K562 (cell line): Measurements from ENCODE around the gene PTH2. TPM values are rescaled to one million over a fixed set of nuclear protein-coding genes. Genes with fewer than 3 reads are reported as not detected.

Experiments used
- ATAC-seq: fragments of 200-7000 bp; cut with Tn5 transposase; 3 replicates; pipeline ENCODE4 v1.9.1; 2020; ENCODE audit warnings: moderate library complexity
- BruUV-seq: library from RNA; stranded (reverse); fragments of 400-500 nt; replicated peaks from 2 replicates; lab custom pipeline; 2021; lab: Mats Ljungman, UMichigan
- CTCF ChIA-PET: fragments of 300-600 bp; formaldehyde crosslinking; extraction: SDS; loops from one replicate; lab custom pipeline; 2021; ENCODE audit warnings: low intra/inter-chr PET ratio; lab: Yijun Ruan, JAX
- POLR2A ChIA-PET: fragments of 300-600, 350-650 bp; sonication (Branson Sonifier 250); formaldehyde crosslinking; extraction: SDS; loops from one replicate; lab custom pipeline; 2021; ENCODE audit warnings: antibody characterized with exemption, inconsistent platforms; lab: Yijun Ruan, JAX
- DNase-seq, 4 experiments: peaks; one replicate each; pipeline versions ENCODE4 v3.0.0 to v3.0.0-alpha.2; 2011 to 2018; ENCODE audit warnings: low spot score in 3 of 4, mixed read lengths in 3 of 4; ENCODE audit errors: extremely low read depth in 1 of 4
- FAIRE-seq: peaks from 2 replicates; lab custom pipeline; 2011; peaks lifted over from hg19 to GRCh38; lab: Jason Lieb, UNC
- H2AFZ ChIP-seq: 2 replicates; pipeline ENCODE4 v1.6.0; 2011; ENCODE audit warnings: low read depth, low read length, control low read depth, inconsistent platforms
- H3K27ac ChIP-seq: fragments of 200-600 bp; 3 replicates; pipeline ENCODE4 v1.8.0; 2011; ENCODE audit warnings: low read depth, mild to moderate bottlenecking, control low read depth, inconsistent platforms, low read length, moderate library complexity, mixed read lengths; ENCODE audit errors: extremely low read depth
- H3K27me3 ChIP-seq, 2 experiments: fragments of 300-600 bp in 1 of 2; 2 replicates in 1 of 2; 3 replicates in 1 of 2; pipeline versions ENCODE4 v1.6.0 to v1.8.0; 2011; ENCODE audit warnings: inconsistent platforms in 2 of 2, low read length in 2 of 2, mild to moderate bottlenecking in 1 of 2, mixed read lengths in 1 of 2, moderate library complexity in 1 of 2; ENCODE audit not compliant: control insufficient read depth in 2 of 2, insufficient read depth in 2 of 2
- H3K36me3 ChIP-seq: fragments of 300-600 bp; 3 replicates; pipeline ENCODE4 v1.8.0; 2011; ENCODE audit warnings: mild to moderate bottlenecking, low read length, inconsistent platforms; ENCODE audit not compliant: control insufficient read depth, insufficient read depth
- H3K4me1 ChIP-seq, 2 experiments: fragments of 200-600 bp in 1 of 2; replicated peaks in 1 of 2; 2 replicates in 1 of 2; 3 replicates in 1 of 2; pipeline versions ENCODE4 v1.5.1 to v1.8.0; 2011; ENCODE audit warnings: inconsistent platforms in 2 of 2, low read length in 2 of 2, mild to moderate bottlenecking in 1 of 2, mixed read lengths in 1 of 2, moderate library complexity in 1 of 2; ENCODE audit not compliant: control insufficient read depth in 2 of 2, insufficient read depth in 2 of 2
- H3K4me2 ChIP-seq: 2 replicates; pipeline ENCODE4 v1.6.1; 2011; ENCODE audit warnings: low read length, control low read depth, inconsistent platforms, mixed read lengths; ENCODE audit not compliant: insufficient read depth
- H3K4me3 ChIP-seq: fragments of 200-600 bp; sonication (generic), shearing (Covaris generic); 2 replicates; pipeline ENCODE4 v1.5.1; 2016; ENCODE audit warnings: control low read depth, inconsistent platforms
- H3K79me2 ChIP-seq: fragments of 200-600 bp; 3 replicates; pipeline ENCODE4 v1.8.0; 2011; ENCODE audit warnings: low read length, inconsistent platforms; ENCODE audit not compliant: control insufficient read depth, insufficient read depth
- H3K9ac ChIP-seq, 2 experiments: 2 replicates each; pipeline versions ENCODE4 v1.6.0 to v1.6.1; 2011; ENCODE audit warnings: low read depth in 2 of 2, low read length in 2 of 2, control low read depth in 1 of 2, inconsistent platforms in 1 of 2, mild to moderate bottlenecking in 1 of 2, mixed read lengths in 1 of 2; ENCODE audit not compliant: insufficient read depth in 1 of 2
- H3K9me1 ChIP-seq: one replicate; pipeline ENCODE4 v1.6.0; 2011; ENCODE audit warnings: inconsistent platforms, mild to moderate bottlenecking, low read length, moderate library complexity; ENCODE audit not compliant: control insufficient read depth, insufficient read depth
- H3K9me3 ChIP-seq: replicated peaks from 2 replicates; pipeline ENCODE4 v1.5.1; 2011; ENCODE audit warnings: low read depth, low read length, inconsistent platforms; ENCODE audit not compliant: control insufficient read depth, insufficient read depth
- H4K20me1 ChIP-seq: replicated peaks from 2 replicates; pipeline ENCODE4 v1.6.1; 2011; ENCODE audit warnings: low read length, inconsistent platforms, mixed read lengths; ENCODE audit not compliant: control insufficient read depth, insufficient read depth
- ATF1 ChIP-seq, 2 experiments: fragments of 450-650 bp in 1 of 2; IDR thresholded peaks; 2 replicates each; pipeline ENCODE4 v1.6.1; 2016; ENCODE audit warnings: missing compliant biosample characterization in 1 of 2, missing genetic modification characterization in 1 of 2
- CHD4 ChIP-seq: fragments of 200-600 bp; sonication (generic); IDR thresholded peaks from 3 replicates; pipeline ENCODE4 v1.6.1; 2012; ENCODE audit warnings: low read depth, mild to moderate bottlenecking, mixed read lengths, low read length, inconsistent platforms; ENCODE audit not compliant: insufficient read depth, insufficient replicate concordance, poor library complexity, severe bottlenecking
- HDAC6 ChIP-seq: IDR thresholded peaks from 2 replicates; pipeline ENCODE4 v1.6.1; 2012; ENCODE audit warnings: low read depth, mild to moderate bottlenecking, control low read depth, inconsistent platforms, low read length, moderate library complexity
- KAT7 ChIP-seq: sonication (generic); formaldehyde crosslinking; IDR thresholded peaks from 2 replicates; pipeline ENCODE4 v1.8.0; 2022; ENCODE audit warnings: missing genetic modification reagents, mild to moderate bottlenecking, borderline replicate concordance
- MAFF ChIP-seq: IDR thresholded peaks from 2 replicates; pipeline ENCODE4 v1.6.1; 2012; ENCODE audit warnings: low read length, improper control_type of control experiment
- NR0B1 ChIP-seq: fragments of 450-650 bp; IDR thresholded peaks from one replicate; pipeline ENCODE4 v1.6.1; 2018; ENCODE audit warnings: mild to moderate bottlenecking, moderate library complexity; ENCODE audit not compliant: partially characterized antibody
- NR3C1 ChIP-seq: sonication (generic); formaldehyde crosslinking; IDR thresholded peaks from 2 replicates; pipeline ENCODE4 v1.8.1; 2022; ENCODE audit warnings: missing genetic modification reagents
- PHF8 ChIP-seq: fragments of 200-600 bp; sonication (generic); IDR thresholded peaks from 2 replicates; pipeline ENCODE4 v1.6.1; 2012; ENCODE audit warnings: mixed run types, mild to moderate bottlenecking, inconsistent platforms, low read length, moderate library complexity, borderline replicate concordance
- RBFOX2 ChIP-seq: fragments of 200-400 bp; formaldehyde crosslinking; IDR thresholded peaks from 2 replicates; pipeline ENCODE4 v1.6.1; 2017; ENCODE audit warnings: low read depth, mild to moderate bottlenecking, low read length, moderate library complexity
- SNAPC5 ChIP-seq: fragments of 250-450 bp; sonication (Bioruptor Pico); IDR thresholded peaks from 2 replicates; pipeline ENCODE4 v1.8.0; 2021; ENCODE audit warnings: moderate library complexity, mild to moderate bottlenecking, inconsistent platforms
- SREBF1 ChIP-seq: fragments of 150-350 bp; IDR thresholded peaks from 2 replicates; pipeline ENCODE4 v1.6.1; 2014; ENCODE audit warnings: antibody characterized with exemption, low read depth, low read length, borderline replicate concordance
- SRSF7 ChIP-seq: fragments of 200-400 bp; formaldehyde crosslinking; optimal IDR thresholded peaks from 2 replicates; pipeline ENCODE3; 2017; ENCODE audit warnings: mild to moderate bottlenecking, low read depth, low read length
- ZBTB8A ChIP-seq: fragments of 450-650 bp; IDR thresholded peaks from 2 replicates; pipeline ENCODE4 v1.6.1; 2018; ENCODE audit warnings: mild to moderate bottlenecking, moderate library complexity; ENCODE audit not compliant: partially characterized antibody
- ZFP30 ChIP-seq: fragments of 250-450 bp; sonication (Bioruptor Pico); IDR thresholded peaks from 2 replicates; pipeline ENCODE4 v1.8.0; 2022; ENCODE audit warnings: moderate library complexity, mild to moderate bottlenecking, inconsistent platforms, borderline replicate concordance
- ZNF224 ChIP-seq: sonication (generic); formaldehyde crosslinking; IDR thresholded peaks from 2 replicates; pipeline ENCODE4 v1.8.0; 2022; ENCODE audit warnings: mild to moderate bottlenecking, missing genetic modification reagents
- ZNF436 ChIP-seq: fragments of 250-450, 450-650 bp; sonication (Bioruptor Pico); formaldehyde crosslinking; IDR thresholded peaks from 2 replicates; pipeline ENCODE4 v1.7.0; 2020; ENCODE audit warnings: mild to moderate bottlenecking
- ZNF592 ChIP-seq: fragments of 450-650 bp; IDR thresholded peaks from 2 replicates; pipeline ENCODE4 v1.6.1; 2017; ENCODE audit warnings: antibody characterized with exemption, mild to moderate bottlenecking
- ZNF830 ChIP-seq: fragments of 250-450 bp; sonication (Bioruptor Pico); IDR thresholded peaks from 2 replicates; pipeline ENCODE4 v1.5.0; 2021; ENCODE audit warnings: mild to moderate bottlenecking
- WGBS: fragments of 100-300 bp; shearing (Covaris generic); methylation state at CpG from one replicate; pipeline ENCODE4 v1.1.6; 2016; ENCODE audit warnings: low coverage, mixed read lengths; ENCODE audit not compliant: insufficient coverage; ENCODE audit errors: missing lambda C conversion rate; 5-methylcytosine and 5-hydroxymethylcytosine counted together
- in situ Hi-C: fragments of 300-500 bp; cut with MboI; formaldehyde crosslinking; loops from 4 replicates; pipeline ENCODE4 v1.15.0; 2018; ENCODE audit warnings: inconsistent platforms, mixed read lengths
- intact Hi-C: fragments of 100-400 bp; cut with micrococcal nuclease; formaldehyde crosslinking; loops from 2 replicates; pipeline ENCODE4 v1.14.2; 2022
- polyA plus RNA-seq, 8 experiments: library from polyadenylated mRNA; depleted of rRNA in 4 of 8; stranded (reverse) in 5 of 8; unstranded in 3 of 8; fragments of >200 nt; fragmentation: Nextera tagmentation in 2 of 8; fragmentation: Illumina TruSeq in 1 of 8; extraction: Ambion mirVana in 2 of 8; extraction: Trizol in 1 of 8; gene quantifications; 2 replicates each; pipeline versions ENCODE4 v1.2.1 to v1.2.3, GENCODE V29; 2011 to 2014; ENCODE audit warnings: inconsistent platforms in 1 of 8, missing spikeins in 1 of 8
- total RNA-seq, 7 experiments: library from RNA; depleted of rRNA in 6 of 7; stranded (reverse); fragments of >200 nt in 6 of 7; fragmentation: Illumina TruSeq in 2 of 7; extraction: Trizol in 2 of 7; gene quantifications; 2 replicates each; pipeline versions ENCODE4 v1.2.1 to v1.2.3, GENCODE V29; 2011 to 2021; ENCODE audit warnings: low replicate concordance in 1 of 7

Gene PTH2
- total and polyA plus RNA-seq, 9 of the 15 experiments (the other 6 are each of a cell fraction or from before 2014, with no cell fraction given): 1.3 TPM; not detected in 8

GRCh38 chr19:49456326-49456725 is 33.1 kb upstream of the PTH2 start:
- no peaks in the 10 kb centered on the region for H4K20me1 ChIP-seq
- H3K4me3 ChIP-seq: no peak overlapping the region
- no peaks in the 10 kb centered on the region for H3K9me3 ChIP-seq
- H3K27me3 ChIP-seq: no peaks in the 10 kb centered on the region
- ATAC-seq (no peak), DNase-seq (no peak), FAIRE-seq (no peak)
- ChIA-PET CTCF (no interaction called here), POLR2A (interaction anchor here (0.6 to 1.5 kb wide), 3 partner anchors 9 to 395 kb away, joined by 3 to 4 read pairs (median 3); no protein-coding TSS in a partner anchor)
- peaks cover 43% of the 10 kb centered on the region; the same call in 2 of the 3 replicates for H3K36me3 ChIP-seq
- peak overlapping the region; percentile 26; the same call in 2 of the 3 replicates for H3K27ac ChIP-seq
- H3K4me1 ChIP-seq: peaks cover 2 to 32% of the 10 kb centered on the region in 2 experiments; a peak in 4 of 5 replicates
- H3K9me1 ChIP-seq: no peaks in the 10 kb centered on the region
- 0 out of 4 replicates have a peak overlapping the region, but pooled peaks of 1 of the 2 experiments have one; percentile 4 for H3K9ac ChIP-seq
- H2AFZ ChIP-seq: no peak overlapping the region
- H3K79me2 ChIP-seq: peaks cover 34% of the 10 kb centered on the region
- intact Hi-C loops: no loop called here
- no TSS peak for BruUV-seq
- 88% methylated on average over 4 of the region's 5 CpGs for WGBS
- in situ Hi-C loops: no loop called here
- H3K4me2 ChIP-seq: no peak overlapping the region
- TF ChIP-seq SREBF1: no peak
- TF ChIP-seq HDAC6: no peak
- TF ChIP-seq ZNF224 (CRISPR knock-in tag): no peak
- no peak for TF ChIP-seq RBFOX2
- no peak for TF ChIP-seq ZNF436 (CRISPR knock-in tag)
- no peak for TF ChIP-seq SNAPC5
- TF ChIP-seq MAFF: peak; percentile 20; the same call in 1 of the 2 replicates
- TF ChIP-seq PHF8: no peak
- TF ChIP-seq ZBTB8A: no peak
- no peak for TF ChIP-seq NR0B1
- TF ChIP-seq NR3C1: no peak
- no peak for TF ChIP-seq CHD4
- TF ChIP-seq ZNF830: no peak
- no peak for TF ChIP-seq ATF1 (CRISPR knock-in tag; IDR thresholded peaks at IDR 0.05)
- TF ChIP-seq ATF1 (tag; IDR thresholded peaks at IDR 0.05): no peak
- TF ChIP-seq SRSF7: no peak
- no peak for TF ChIP-seq ZFP30 (CRISPR knock-in tag)
- TF ChIP-seq ZNF592: 0 out of 2 replicates have a peak, but pooled peaks have one; percentile 22
- TF ChIP-seq KAT7 (CRISPR knock-in tag): no peak
